ENCODE data around the gene ABCB9.

Gene ABCB9

GRCh38 chr12:122994781-122995502, 28.7 kb upstream of the ABCB9 start:
- no peak for DNase-seq

DNA sequence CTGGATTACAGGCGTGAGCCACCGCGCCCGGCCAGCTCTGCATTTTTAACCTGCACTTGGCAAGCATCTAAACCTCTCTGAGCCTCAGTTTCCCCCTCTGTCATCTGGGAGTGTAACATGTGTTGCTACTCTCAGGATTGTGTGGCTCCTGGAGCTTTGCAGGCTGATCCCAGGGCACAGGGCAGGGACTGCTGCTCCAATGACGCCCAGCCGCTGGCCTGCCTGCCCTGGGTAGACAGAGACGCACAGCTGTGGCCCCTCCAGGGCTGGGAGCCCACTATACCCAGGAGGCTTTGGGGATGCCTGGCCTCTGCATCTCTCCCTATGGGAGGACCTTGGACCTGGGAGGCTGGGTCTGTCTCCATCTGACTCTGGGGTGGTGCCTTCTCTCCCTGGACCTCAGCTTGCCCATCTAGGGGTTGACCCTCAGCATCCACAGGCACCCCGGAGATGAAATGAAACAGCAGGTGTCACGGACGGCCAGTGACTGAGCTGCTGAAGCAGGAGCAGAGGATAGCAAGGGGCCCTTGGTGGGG, 27.9 kb upstream of the ABCB9 start:
- no peak for DNase-seq

DNA sequence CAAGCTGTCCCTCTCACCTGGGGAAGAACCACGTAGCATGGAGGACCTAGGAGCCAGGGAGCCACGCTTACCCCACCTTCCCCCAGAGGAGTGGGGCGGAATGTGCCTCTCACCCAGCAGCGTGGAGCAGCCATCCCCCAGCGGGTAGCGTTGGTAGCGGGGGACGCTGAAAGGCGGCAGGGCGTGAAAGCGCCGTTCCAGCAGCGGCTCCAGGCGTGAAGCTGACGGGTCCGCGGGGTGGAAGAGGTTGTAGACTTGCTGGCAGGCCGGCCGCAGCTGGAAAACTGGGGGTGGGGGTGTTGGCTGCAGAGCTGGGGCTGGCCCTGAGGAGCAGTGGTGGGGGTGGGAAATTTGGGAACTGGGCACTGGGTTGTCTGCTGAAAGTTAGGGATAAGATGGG, 26.1 kb upstream of the ABCB9 start:
- peak; percentile 37 for DNase-seq

- DNase-seq, result no peak
These were observed 25.5 kb upstream of the ABCB9 start for GRCh38 chr12:122991623-122992275.

GRCh38 chr12:122990961-122991622, 24.8 kb upstream of the ABCB9 start:
- no peak for DNase-seq

DNA sequence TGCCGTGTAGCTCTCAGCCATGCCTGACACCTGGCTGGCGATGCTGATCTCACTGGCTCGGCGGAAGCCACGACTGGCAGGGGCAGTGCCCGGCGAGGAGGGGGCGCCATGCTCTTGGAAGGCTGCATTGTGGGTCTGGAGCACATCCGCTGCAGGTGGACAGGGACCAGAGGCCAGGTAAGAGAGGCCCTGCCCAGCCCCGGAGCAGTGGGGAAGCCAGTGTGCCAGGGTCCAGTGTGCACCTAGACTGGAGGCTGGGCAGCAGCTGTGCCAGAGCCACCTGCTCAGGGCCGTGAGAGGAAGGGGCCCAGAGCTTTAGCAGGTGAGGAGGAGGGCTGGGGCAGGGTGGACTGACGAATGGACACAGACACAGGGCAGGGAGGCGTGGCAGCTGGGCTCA, 24.3 kb upstream of the ABCB9 start:
- DNase-seq, result no peak

GRCh38 chr12:122989874-122990419, 23.7 kb upstream of the ABCB9 start:
- no peak for DNase-seq

GRCh38 chr12:122989225-122989839, 23.1 kb upstream of the ABCB9 start:
- DNase-seq, result no peak

DNA sequence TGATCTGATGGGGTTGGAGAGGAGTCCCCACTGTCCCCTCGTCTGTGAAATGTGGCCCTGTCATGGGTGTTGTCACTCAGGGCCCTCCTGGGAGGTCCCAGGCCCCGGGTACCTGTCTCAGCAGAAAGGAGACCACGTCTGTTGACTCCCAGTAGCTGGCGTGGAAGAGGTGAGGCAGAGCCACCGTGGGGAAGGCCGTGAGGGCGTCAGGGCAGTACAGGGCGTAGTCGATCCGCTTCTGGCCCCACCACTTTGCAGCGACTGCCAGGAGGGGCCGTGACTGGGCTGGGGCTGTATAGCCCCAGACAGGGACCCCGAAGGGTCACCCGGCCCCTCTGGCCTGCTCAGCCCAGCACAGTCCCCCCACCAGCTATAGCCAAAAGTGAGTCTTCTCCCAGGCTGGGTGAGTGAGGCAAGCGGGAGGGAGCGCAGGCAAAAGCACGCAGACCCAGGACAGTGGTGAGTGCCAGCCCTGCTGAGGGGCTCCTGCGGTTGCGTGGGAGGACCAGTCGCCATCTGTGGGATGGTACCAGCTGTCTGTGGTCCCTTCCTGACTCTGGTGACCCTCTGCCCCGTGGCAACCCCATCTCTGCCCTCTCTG, 22.4 kb upstream of the ABCB9 start:
- DNase-seq, result no peak

DNA sequence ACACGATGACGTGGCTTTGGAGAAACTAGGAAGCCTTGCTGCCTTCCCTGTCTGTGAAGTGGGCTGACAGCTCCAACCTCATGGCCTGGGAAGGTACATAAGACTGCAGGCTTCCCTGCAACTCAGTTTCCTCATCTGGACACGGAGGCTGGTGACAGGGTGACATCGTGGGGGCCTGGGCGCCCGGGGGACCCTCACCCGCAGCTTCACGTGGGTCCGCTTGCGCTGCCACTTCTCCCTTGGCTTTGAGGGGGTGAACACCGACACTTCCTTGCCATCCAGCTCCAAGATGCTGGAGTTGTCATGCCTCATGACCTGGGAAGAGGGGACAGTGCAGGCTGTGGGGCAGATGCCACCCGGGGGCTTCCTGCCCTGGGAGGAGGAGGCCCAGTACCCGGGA, 21.8 kb upstream of the ABCB9 start:
- no peak for DNase-seq

GRCh38 chr12:122987086-122987951, 21.1 kb upstream of the ABCB9 start:
- DNase-seq, result no peak

GRCh38 chr12:122986258-122986871, 20.1 kb upstream of the ABCB9 start:
- DNase-seq, result no peak

DNA sequence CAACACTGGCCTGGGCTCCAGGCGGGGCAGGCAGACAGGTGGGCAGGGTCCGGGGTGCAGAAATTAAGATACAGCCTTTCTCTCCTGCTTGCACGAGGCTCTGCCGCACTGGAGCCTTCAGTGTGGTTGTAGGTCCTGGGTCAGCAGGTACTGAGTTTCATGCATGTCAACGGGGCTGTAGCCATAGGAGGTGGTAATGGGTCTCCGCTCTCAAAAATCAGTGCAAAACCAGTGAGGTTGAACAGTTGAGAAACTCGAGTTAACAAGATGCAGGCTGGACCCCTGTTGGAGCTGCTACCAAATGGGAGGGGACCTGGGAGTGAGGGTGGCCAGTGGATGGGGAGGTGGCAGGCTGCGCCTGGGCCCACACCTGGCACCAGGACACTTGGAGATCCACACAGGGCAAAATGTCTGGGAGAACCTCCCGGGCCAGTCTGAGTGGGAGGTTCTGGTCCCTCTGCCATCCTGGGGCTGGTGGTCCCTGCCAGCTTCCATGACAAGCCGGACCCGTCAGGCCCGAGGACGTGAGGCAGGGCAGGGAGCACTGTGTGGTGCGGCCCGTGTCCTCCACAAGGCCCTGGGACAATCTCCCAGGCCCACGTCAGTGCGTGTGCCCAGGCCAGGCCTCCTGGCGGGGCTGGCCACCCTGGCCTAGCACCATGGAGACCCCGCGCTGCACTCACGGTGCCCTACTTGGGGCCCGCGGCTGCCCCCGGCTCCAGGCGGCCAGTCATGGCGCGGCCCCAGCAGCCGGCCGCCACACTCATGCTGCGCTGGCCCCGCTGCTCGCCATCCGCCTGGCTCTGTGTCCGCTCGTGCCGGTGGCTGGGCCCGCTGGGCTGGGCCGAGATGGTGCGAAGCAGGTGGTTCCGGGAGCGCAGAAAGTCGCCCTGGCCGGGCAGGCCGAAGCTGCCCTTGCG, 19.3 kb upstream of the ABCB9 start:
- peak; percentile 43 for DNase-seq

- no peak for DNase-seq
These were observed 18.5 kb upstream of the ABCB9 start for GRCh38 chr12:122984612-122985337.

GRCh38 chr12:122983789-122984515, 17.7 kb upstream of the ABCB9 start:
- DNase-seq, result peak; percentile 54

DNA sequence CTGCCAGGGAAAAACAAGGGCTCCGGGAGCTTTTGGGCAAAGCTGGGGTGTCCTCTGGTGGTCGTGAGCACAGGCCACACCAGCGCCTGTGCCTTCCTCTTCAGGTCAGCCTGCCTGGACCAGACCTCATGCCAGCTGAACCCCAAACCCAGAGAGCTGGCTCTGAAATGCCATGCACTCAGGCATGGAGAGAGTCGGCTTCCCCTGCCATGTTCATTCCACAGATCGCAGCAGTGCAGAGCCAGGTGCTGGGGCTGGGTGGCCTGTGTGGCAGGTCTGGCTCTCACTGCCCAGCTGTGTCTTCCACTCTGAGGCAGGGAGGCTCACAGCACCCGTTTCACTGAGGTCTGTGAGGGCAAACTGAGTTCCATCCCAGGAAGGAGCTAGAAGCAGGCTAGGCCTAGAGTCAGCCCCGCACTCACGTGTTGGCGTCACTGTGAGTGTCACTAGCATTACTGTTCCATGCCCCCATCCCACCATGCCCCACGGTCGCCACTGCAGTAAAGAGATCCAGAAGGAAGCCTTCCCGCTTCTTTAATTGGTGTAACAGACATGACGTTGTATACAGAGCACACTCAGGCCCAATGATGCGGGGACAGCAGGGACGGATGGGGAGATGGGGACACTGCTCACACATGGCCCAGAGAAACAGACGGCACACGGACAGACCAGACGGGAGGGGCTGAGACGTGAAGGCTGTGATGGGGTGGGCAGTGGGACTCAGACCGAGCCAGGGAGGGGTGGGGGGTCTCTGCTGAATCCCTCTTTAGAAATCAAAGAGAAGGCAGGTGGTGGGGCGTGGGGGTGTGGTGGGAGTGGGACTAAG, 16.9 kb upstream of the ABCB9 start:
- peak; percentile 41 for DNase-seq

DNA sequence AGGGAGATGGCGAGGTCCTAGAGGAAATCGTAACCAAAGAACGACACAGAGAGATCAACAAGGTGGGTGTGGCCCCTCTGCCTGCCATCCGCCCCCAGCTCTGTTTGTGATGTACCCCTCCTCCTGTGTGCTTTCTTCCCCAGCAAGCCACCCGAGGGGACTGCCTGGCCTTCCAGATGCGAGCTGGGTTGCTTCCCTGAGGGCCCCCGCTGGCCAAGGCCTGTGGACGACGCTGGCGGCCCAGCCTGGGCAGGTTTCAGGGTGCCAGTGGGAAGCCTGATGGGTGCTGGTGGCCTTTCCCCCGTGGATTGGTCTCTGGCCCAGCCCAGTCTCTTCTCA, 16.2 kb upstream of the ABCB9 start:
- peak; percentile 41 for DNase-seq
